GM18907 (cell line): ENCODE measurements around the gene SLC7A10.
"Not testable (repeated sequence)": the region's sequence is repeated elsewhere in the genome, so short reads cannot be mapped to it uniquely, and the experiment has no call there.

Experiments used
- ATAC-seq: cut with Tn5 transposase; IDR thresholded peaks from one replicate; pipeline ENCODE4 v1.9.1; 2021; ENCODE audit warnings: mild to moderate bottlenecking, moderate library complexity; ENCODE audit not compliant: unreplicated experiment

The SLC7A10 gene

DNA sequence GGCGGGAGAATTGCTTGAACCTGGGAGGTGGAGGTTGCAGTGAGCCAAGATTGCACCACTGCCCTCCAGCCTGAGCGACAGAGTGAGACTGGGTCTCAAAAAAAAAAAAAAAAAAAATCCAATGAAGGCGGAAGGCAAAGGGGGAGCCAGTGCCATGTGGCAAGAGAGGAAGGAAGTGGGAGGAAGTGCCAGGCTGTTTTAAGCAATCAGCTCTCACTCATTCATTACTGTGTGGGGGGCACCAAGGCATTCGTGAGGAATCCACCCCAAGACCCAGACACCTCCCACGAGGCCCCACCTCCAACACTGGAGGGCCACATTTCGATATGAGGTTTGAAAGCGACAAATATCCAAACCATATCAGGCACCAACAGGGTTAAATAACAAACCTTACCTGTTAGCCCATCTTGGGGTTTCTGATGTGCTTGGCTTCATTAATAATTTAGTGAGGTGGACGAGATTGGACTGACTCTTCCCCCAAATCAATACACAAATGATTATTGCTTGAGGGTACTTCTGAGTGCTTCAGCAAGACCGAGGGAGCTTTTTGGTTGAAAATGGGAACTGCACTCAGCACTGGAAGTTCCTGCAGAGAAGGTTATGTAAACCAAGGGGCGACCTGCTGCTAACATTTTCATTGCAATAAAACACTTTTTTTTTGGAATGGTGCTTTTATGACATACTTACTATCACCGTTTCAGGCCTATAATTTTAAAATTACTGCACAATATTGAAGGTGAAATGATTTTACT, 39.0 kb downstream of the SLC7A10 start:
- ATAC-seq: no peak

DNA sequence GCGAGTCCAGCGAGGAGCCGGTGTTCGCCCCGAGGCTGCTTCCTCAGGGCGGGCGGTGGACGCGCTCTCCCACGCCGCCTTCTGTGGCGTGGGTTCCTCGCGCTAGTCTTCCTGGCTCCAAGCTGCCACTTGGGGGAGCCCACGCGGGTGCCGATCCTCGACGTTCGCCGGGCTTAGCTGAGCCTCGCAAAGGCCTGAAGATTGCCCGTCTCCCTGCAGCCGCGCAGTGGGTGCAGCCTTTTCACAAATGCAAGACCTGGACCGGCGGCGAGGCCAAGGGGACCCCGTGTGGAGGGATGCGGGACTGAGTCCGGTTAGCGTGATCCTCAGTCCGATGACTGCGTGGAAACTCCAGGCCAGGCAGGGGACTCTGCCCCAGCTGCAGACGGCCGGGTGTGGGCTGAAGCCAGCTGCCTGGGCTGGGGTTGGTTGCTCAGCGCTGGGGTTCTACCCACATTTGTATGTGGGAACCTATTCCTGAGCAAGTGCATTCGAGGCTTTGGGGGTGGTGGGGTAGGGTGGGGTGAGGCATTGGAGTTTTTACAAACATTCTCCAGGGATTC, 48.2 kb downstream of the SLC7A10 start:
- peak; percentile 27 for ATAC-seq

DNA sequence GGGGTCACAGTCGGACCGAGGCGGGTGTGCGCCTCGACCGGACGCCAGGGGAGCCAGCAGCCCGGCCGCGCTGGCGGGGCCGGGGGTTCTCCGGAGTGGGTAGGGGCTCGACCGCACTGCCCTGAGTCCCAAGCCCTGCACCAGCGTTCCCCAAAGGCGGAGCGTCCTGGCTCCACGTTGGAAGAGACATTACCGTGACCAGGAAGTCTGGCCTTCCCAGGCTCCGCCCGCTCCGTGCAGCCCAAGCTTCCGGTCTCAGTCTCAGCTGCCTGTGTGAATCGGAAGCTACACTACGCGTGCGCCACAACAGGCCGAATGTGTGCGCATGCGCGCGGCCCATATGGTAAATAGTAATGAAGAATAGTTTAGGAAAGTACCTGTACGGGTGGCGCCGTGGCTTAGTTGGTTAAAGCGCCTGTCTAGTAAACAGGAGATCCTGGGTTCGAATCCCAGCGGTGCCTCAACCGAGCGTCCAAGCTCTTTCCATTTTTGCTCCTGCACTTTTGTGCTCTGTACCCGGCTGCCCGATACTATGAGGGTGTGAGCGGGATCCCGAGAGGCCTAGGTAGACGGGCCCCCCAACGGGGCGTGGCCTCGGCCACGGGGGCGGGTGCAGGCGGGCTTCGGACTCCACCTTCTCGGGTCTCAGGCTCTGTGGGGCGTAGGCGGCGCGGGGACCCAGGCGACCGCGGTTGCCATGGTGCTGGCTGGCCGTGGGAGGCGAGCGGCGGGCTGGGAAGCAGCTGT, 48.8 kb downstream of the SLC7A10 start:
- peak; percentile 86 for ATAC-seq

DNA sequence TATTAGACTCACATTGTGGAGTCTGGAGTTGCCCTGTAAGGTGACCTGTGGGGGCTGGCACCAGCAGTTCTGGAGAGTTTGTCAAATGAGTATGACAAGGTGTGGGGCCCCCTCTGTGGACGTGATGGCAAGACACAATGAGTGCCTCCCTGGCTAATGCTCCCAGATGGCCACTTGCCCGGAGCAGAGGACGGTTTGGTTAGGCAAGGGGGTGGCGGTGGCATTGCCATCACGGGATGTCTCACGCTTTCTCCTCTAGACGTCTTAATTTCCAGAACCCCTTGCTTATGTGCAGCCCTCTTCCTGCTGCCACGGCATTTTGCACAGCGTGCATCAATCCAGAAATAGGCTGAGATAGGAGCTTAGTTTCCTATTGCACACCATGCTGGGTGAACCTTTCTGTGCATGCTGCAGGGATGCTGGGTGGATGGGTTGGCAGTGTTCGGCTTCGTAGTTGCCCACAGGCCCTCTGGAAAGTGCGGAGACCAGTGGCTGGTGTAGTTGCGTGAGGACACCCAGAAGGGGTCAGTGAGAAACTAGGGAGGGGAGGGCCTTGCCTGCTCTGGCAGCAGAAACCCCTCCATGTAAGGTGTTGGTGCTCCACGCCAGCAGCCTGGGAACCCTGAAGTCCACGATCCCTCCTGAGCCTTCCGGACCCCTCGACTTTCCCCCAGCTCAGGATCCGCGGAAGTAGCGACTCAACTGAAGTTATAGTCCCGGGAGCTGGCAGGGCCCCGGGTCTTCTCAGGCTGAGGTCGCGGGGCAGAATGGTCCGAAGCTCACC, 49.6 kb downstream of the SLC7A10 start:
- peak; percentile 13 for ATAC-seq

DNA sequence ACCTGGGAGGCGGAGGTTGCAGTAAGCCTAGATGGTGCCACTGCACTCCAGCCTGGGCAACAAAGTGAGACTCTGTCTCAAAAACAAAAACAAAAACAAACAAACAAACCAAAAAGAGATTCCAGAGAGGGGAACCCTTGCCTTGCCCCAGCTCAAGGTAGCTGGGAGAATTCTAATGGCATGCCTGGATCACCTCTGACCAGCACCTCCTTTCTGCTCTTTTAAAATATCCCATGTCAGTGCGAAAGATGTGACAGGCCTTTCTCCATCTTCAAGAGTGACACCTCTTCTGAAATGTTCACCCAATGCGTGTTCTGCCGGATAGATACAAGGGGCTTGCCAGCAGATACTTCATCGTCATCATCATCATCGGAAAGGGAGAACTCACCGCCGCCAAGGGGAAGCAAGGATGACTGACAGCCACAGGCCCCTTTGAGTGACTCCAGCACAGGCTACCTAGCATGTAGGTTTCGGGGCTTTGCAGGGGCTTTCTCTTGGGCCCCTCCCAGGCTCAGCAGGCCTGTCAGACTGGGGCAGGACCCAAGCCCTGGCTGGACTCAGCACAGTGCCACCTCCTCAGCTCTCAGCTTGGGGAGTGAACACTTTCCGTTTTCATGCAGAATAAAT, 50.4 kb downstream of the SLC7A10 start:
- ATAC-seq: no peak

DNA sequence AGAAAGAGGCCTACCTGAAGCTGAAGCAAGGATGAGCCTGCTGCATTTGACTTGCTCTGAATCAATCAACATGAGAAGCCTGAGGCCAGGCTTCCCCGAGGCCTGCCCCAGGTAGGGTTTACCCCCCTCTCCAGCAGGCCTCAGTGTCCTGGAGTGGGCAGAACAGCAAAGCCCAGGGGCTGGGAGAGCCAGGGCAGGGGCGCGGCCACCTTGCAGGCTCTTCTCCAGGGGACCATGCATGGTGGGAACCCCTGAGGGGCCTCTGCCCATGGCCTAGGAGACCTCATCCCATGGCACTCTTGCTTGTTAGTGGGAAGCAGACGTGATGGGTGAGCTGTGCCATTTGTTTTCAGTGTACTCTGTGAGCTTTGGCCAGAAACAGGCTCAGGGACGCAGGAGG, 51.5 kb downstream of the SLC7A10 start:
- no peak for ATAC-seq

DNA sequence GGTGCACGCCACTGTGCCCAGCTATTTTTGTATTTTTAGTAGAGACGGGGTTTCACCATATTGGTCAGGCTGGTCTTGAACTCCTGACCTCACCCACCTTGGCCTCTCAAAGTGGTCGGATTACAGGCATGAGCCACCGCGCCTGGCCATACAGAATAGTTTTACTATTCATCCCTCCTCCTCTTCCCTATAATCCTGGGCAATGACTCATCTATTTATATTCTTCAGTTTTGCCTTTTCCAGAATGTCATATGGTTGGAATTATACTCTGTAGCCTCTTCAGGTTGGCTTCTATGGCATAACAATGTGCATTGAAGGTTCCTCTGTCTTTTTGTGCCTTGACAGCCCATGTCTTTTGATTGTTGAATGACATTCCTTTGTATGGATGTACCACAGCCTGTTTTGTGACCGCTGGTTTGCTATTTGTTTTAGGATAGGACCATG, 53.7 kb downstream of the SLC7A10 start:
- no peak for ATAC-seq

DNA sequence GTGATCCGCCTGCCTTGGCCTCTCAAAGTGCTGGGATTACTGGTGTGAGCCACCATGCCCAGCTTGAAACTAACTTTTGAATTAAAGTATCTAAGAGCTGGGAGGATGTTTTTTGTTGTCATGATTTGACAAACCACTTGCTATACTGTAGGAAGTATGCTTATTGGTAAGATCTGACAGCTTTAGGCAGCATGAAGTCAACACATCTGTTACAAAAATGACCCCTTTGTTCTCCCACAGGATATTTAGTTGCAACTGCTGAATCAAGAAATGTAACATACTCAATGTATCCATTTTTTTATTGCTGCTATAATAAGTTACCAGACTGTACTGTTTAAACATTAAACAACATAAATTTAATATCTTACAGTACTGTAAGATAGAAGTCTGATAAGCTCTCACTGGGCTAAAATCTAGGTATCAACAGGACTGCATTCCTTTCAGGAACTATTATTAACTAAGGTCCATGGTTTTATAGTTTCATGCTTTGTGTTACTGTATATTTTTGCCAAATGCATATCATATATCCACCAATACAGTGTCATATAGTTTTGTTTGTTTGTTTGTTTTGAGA, 54.3 kb downstream of the SLC7A10 start:
- ATAC-seq: no peak

DNA sequence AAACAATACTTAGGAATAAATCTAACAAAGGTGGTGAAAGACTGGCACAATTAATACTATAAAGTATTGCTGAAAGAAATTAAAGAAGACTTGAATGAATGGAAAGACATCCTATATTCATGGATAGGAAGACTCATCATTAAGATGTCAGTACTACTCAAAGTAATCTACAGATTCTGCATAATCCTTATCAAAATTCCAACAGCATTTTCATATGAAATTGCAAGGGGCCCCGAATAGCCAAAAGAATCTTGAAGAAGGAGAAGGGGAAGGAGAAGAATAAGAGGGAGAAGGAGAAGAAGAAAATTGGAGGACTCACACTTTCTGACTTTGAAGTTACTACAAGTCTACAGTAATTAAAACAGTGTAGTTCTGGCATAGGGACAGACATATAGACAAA, 57.1 kb downstream of the SLC7A10 start:
- no peak for ATAC-seq

DNA sequence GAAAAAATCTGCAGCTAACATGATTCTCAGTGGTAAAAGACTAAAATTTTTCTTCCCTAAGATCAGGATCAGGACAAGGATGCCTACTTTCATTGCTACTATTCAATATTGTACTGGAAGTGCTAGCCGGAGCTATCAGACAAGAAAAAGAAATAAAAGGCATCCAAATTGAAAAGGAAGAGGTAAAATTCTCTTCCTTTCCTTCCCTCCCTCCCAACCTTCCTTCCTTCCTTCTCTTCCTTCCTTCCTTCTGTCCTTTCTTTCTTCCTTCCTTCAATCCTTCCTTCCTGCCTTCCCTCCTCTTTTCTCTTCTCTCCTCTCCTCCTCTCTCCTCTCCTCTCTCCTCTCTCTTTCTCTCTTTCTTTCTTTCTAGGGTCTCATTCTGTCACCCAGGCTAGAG, 58.2 kb downstream of the SLC7A10 start:
- ATAC-seq: no peak

DNA sequence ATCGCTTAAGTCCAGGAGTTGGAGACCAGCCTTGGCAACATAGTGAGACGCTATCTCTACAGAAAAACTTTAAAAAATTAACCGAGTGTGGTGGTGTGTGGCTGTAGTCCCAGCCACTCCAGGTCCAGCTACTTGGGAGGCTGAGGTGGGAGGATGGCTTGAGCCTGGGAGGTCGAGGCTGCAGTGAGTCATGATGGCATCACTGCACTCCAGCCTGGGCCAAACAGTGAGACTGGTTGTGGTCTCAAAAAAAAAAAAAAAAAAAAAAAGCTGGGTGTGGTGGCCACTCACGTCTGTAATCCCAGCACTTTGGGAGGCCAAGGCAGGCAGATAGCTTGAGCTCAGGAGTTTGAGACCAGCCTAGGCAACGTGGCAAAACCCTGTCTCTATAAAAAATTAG, 59.6 kb downstream of the SLC7A10 start:
- ATAC-seq: not testable (repeated sequence)

DNA sequence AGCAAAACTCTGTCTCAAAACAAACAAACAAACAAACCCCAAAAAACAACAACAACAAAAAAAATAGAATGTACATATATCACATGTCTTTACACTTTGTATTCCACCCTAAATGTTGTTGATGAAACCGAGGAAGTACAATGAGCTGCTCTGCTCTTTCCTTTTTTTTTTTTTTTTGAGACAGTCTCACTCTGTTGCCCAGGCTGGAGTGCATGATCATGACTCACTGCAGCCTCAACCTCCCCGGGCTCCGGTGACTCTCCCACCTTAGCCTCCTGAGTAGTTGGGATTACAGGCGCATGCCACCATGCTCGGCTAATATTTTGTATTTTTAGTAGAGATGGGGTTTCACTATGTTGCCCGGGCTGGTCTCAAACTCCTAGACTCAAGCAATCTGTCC, 62.2 kb downstream of the SLC7A10 start:
- ATAC-seq: no peak

DNA sequence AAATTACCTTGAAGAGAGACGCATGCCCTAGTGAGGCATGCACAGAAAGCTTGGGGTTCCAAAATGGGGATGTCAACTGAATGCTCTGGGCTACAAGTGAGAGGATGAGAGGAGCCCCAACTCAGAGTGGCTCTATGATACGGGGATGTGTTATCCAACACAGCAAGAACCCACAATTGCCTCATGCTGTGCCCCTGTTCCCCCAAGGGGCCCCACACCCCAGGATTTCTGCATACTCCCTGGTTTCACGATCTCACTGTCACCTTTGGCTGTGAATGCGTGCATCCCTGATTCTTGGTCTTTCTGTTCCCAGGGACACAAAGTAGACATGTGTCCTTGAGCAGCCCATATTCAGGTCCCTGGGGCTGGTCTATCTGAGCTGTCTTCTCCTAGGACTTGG, 64.4 kb downstream of the SLC7A10 start:
- ATAC-seq: no peak

DNA sequence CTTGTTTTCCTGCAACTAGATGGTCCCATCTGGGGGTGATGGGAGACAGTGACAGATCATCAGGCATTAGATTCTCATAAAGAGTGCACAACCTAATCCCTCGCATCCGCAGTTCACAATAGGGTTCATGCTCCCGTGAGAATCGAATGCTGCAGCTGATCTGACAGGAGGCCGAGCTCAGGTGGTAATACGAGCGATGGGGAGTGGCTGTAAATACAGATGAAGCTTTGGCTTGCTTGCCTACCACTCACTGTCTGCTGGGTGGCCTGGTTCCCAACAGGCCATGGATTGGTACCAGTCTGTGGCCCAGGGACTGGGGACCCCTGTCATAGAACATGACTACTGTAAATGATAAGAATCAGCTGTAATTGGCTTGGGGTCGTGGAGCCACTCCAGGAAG, 65.8 kb downstream of the SLC7A10 start:
- no peak for ATAC-seq

DNA sequence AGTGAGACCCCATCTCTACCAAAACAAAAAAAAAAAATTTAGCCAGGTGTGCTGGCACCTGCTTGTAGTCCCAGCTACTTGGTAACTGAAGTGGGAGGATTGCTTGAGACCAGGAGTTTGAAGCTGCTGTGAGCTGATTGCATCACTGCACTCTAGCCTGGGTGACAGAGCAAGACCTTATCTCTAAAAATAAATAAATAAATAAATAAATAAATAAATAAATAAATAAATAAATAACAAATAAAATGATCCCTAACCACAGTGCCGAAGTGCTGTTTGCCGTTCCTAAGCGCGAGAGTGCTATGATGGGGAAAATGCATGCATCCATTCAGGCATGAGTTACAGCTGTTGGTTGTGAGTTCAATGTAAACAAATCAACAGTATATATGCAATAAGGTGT, 66.5 kb downstream of the SLC7A10 start:
- no peak for ATAC-seq
